CD4-positive, alpha-beta T cell (primary cell): ENCODE measurements around the gene HRH3. TPM values are rescaled to one million over a fixed set of nuclear protein-coding genes. Genes with fewer than 3 reads are reported as not detected.

Experiments
- ATAC-seq: fragments of 200-7000 bp; cut with Tn5 transposase; one replicate; pipeline ENCODE4 v1.10.0; 2022; ENCODE audit warnings: mild to moderate bottlenecking; ENCODE audit not compliant: poor library complexity
- CTCF ChIA-PET: fragments of 350-600 bp; sonication (Branson Sonifier 250); formaldehyde crosslinking; loops from one replicate; lab custom pipeline; 2021; ENCODE audit warnings: antibody characterized with exemption, inconsistent platforms; lab: Charles Lee
- POLR2A ChIA-PET: fragments of 350-600 bp; sonication (Branson Sonifier 250); formaldehyde crosslinking; loops from one replicate; lab custom pipeline; 2021; ENCODE audit warnings: antibody characterized with exemption, inconsistent platforms; lab: Charles Lee
- DNase-seq, 14 experiments: peaks; one replicate each; pipeline ENCODE4 v3.0.0-alpha.2; 2013 to 2020; ENCODE audit warnings: mixed read lengths in 2 of 14
- H3K27ac ChIP-seq, 2 donors: one replicate each; pipeline versions ENCODE4 v1.5.1 to v1.7.0; 2013; ENCODE audit warnings: low read length in 2 of 2, low read depth in 1 of 2, mild to moderate bottlenecking in 1 of 2
- H3K27me3 ChIP-seq, 2 experiments: 1 replicate in 1 of 2; 2 replicates in 1 of 2; pipeline versions ENCODE4 v1.6.1 to v1.7.0; 2013; ENCODE audit warnings: low read length in 2 of 2, control low read depth in 1 of 2, mild to moderate bottlenecking in 1 of 2, moderate library complexity in 1 of 2; ENCODE audit not compliant: insufficient read depth in 2 of 2, control insufficient read depth in 1 of 2
- H3K36me3 ChIP-seq: one replicate; pipeline ENCODE4 v1.6.1; 2013; ENCODE audit warnings: low read length, control low read depth; ENCODE audit not compliant: insufficient read depth
- H3K4me1 ChIP-seq: one replicate; pipeline ENCODE4 v1.6.1; 2013; ENCODE audit warnings: low read length, control low read depth; ENCODE audit not compliant: insufficient read depth
- H3K4me3 ChIP-seq: one replicate; pipeline ENCODE4 v1.5.1; 2013; ENCODE audit warnings: mild to moderate bottlenecking, low read length, moderate library complexity
- H3K9me3 ChIP-seq, 2 experiments: 1 replicate in 1 of 2; 2 replicates in 1 of 2; pipeline versions ENCODE4 v1.6.1 to v1.7.0; 2013; ENCODE audit warnings: low read length in 2 of 2, mild to moderate bottlenecking in 2 of 2, control low read depth in 1 of 2, moderate library complexity in 1 of 2; ENCODE audit not compliant: control insufficient read depth in 1 of 2, insufficient read depth in 1 of 2
- H3K27ac Mint-ChIP-seq: one replicate; pipeline ENCODE4 v1.8.0; 2020; ENCODE audit warnings: mixed read lengths
- H3K27me3 Mint-ChIP-seq: one replicate; pipeline ENCODE4 v1.8.0; 2021; ENCODE audit warnings: mixed read lengths
- H3K36me3 Mint-ChIP-seq: one replicate; pipeline ENCODE4 v1.8.0; 2021; ENCODE audit warnings: low read depth, mixed read lengths
- H3K4me1 Mint-ChIP-seq: one replicate; pipeline ENCODE4 v1.8.0; 2021; ENCODE audit warnings: low read depth, mixed read lengths
- H3K4me3 Mint-ChIP-seq: one replicate; pipeline ENCODE4 v1.8.0; 2020; ENCODE audit warnings: mild to moderate bottlenecking, mixed read lengths
- H3K9me3 Mint-ChIP-seq: one replicate; pipeline ENCODE4 v1.8.0; 2020; ENCODE audit warnings: mixed read lengths
- intact Hi-C, 2 experiments: fragments of 100-400 bp; cut with DNase I in 1 of 2; cut with micrococcal nuclease in 1 of 2; formaldehyde crosslinking; loops; one replicate each; pipeline versions ENCODE4 v1.15.1 to v1.9.0; 2023 to 2025; cut with DNase I, micrococcal nuclease
- total RNA-seq, 174 experiments: library from RNA in 2 of 174; stranded (reverse) in 2 of 174; gene quantifications; one replicate each; pipeline ENCODE4 v1.2.3 and lab custom pipeline; 2021 to 2026
- TF ChIP-seq, protein P1 (sequence below): fragments of 200-600 bp; IDR thresholded peaks from one replicate; pipeline ENCODE4 v1.8.0; 2022; ENCODE audit warnings: antibody characterized with exemption, mild to moderate bottlenecking

The HRH3 gene
- total RNA-seq, 2 experiments from 2014 or later = not detected

DNA sequence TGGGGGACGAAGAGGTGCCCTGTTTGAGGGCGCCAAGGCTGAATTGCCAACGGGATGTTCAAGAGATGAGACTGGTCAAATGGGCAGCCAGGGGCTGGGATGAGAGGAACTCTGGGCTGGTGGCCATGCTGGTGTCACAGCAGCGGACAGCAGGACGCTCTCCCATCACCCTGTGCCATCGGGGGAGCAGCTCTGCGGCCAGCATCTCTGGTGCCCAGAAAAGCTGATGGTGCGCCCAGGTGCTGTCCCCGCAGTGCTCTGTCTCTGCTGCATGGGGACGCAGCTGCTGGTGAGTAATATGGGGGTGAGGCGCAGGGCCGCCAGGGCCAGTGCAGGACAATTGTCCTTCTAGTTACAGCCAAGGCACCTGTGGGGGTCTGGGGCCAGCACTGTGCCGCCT is 4.9 kb upstream of the HRH3 start:
- H3K4me1 ChIP-seq = peaks cover 8% of the 10 kb centered on the region
- DNase-seq = no peak
- POLR2A ChIA-PET = no interaction called here
- no peak overlapping the region for H3K4me3 Mint-ChIP-seq
- no peak overlapping the region for H3K27ac ChIP-seq
- no peaks in the 10 kb centered on the region for H3K36me3 Mint-ChIP-seq
- H3K4me3 ChIP-seq = no peak overlapping the region
- H3K27me3 Mint-ChIP-seq = peaks cover 45% of the 10 kb centered on the region
- peaks cover 0 to 33% of the 10 kb centered on the region in 2 experiments for H3K9me3 ChIP-seq
- intact Hi-C loops = no loop called here
- no peaks in the 10 kb centered on the region for H3K9me3 Mint-ChIP-seq
- peaks cover 34 to 36% of the 10 kb centered on the region in 2 experiments for H3K27me3 ChIP-seq
- ATAC-seq = no peak
- H3K4me1 Mint-ChIP-seq = no peaks in the 10 kb centered on the region
- H3K36me3 ChIP-seq = no peaks in the 10 kb centered on the region
- TF ChIP-seq, protein P1, sequence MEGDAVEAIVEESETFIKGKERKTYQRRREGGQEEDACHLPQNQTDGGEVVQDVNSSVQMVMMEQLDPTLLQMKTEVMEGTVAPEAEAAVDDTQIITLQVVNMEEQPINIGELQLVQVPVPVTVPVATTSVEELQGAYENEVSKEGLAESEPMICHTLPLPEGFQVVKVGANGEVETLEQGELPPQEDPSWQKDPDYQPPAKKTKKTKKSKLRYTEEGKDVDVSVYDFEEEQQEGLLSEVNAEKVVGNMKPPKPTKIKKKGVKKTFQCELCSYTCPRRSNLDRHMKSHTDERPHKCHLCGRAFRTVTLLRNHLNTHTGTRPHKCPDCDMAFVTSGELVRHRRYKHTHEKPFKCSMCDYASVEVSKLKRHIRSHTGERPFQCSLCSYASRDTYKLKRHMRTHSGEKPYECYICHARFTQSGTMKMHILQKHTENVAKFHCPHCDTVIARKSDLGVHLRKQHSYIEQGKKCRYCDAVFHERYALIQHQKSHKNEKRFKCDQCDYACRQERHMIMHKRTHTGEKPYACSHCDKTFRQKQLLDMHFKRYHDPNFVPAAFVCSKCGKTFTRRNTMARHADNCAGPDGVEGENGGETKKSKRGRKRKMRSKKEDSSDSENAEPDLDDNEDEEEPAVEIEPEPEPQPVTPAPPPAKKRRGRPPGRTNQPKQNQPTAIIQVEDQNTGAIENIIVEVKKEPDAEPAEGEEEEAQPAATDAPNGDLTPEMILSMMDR = no peak
- H3K27ac Mint-ChIP-seq = no peak overlapping the region
- CTCF ChIA-PET = no interaction called here

DNA sequence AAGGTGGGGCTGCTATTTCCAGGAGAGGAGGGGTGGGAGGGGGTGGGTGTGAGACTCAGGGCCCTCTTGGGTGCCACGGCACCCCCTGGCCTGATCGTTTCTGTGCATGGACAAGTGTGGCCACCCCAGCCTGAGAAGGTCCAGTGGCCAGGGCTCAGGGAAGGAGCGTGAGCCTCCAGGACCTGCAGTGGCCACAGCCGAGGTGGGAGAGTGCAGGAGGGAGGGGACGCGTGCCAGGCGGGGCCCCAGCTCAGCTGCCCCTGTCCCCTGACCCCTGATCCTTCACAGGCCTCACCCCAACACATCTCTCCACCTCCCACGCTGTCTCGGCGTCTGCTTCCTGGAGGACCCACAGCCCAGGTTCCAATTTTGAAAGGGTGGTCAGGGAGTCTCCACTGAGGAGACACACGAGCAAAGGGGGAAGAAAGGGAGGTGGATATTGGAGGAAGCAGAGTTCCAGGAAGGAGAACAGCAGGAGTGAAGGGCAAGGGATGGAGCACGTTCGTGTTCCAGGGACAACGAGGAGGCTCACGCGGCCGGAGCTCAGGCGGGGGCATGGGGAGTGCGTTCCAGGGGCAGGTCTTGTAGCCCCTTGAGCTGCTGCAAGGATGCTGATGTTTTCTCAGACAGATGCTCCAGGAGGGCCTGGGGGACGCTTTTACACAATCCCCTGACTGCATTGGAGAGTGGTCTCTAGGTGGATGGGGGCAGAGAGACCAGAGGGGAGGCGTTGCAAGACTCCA is 4.2 kb upstream of the HRH3 start:
- no peaks in the 10 kb centered on the region for H3K36me3 Mint-ChIP-seq
- Histone ChIP-seq H3K36me3 (no peaks in the 10 kb centered on the region), H3K27me3 (peaks cover 37 to 40% of the 10 kb centered on the region in 2 experiments), H3K27ac (no peak overlapping the region), H3K4me3 (no peak overlapping the region), H3K9me3 (peaks cover 0 to 33% of the 10 kb centered on the region in 2 experiments), H3K4me1 (peaks cover 12% of the 10 kb centered on the region)
- H3K4me1 Mint-ChIP-seq = no peaks in the 10 kb centered on the region
- ATAC-seq (no peak), DNase-seq (no peak)
- H3K27ac Mint-ChIP-seq = no peak overlapping the region
- TF ChIP-seq, protein P1 = no peak
- ChIA-PET POLR2A (no interaction called here), CTCF (no interaction called here)
- H3K9me3 Mint-ChIP-seq = no peaks in the 10 kb centered on the region
- intact Hi-C loops = no loop called here
- peaks cover 46% of the 10 kb centered on the region for H3K27me3 Mint-ChIP-seq
- no peak overlapping the region for H3K4me3 Mint-ChIP-seq

DNA sequence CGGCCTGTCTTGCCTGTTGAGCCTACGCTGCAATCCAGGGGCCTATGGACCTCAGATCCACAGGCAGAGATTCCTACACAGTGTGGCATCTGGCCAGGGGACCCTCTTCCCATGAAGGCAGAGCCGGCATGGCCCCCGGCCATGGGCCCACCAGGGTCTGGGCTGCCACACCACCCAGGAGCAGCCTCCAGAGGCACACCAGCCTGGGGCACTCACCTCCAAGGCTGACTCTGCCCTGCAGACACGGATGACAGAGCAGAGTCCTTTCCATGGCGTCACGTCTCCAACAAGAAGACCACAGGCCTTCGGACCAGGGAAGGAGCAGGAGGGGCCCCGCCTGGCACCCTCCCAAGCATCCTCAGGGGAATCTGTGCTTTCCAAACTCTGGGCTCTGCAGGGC is 3.5 kb upstream of the HRH3 start:
- no peaks in the 10 kb centered on the region for H3K36me3 ChIP-seq
- no peaks in the 10 kb centered on the region for H3K36me3 Mint-ChIP-seq
- H3K27ac Mint-ChIP-seq = no peak overlapping the region
- H3K9me3 Mint-ChIP-seq = no peaks in the 10 kb centered on the region
- CTCF ChIA-PET = no interaction called here
- no peak overlapping the region for H3K4me3 ChIP-seq
- ATAC-seq (no peak), DNase-seq (no peak)
- no peaks in the 10 kb centered on the region for H3K4me1 Mint-ChIP-seq
- peaks cover 43 to 47% of the 10 kb centered on the region in 2 experiments for H3K27me3 ChIP-seq
- peaks cover 0 to 33% of the 10 kb centered on the region in 2 experiments for H3K9me3 ChIP-seq
- no peak overlapping the region for H3K27ac ChIP-seq
- no peak overlapping the region for H3K4me3 Mint-ChIP-seq
- POLR2A ChIA-PET = no interaction called here
- intact Hi-C loops = no loop called here
- peaks cover 16% of the 10 kb centered on the region for H3K4me1 ChIP-seq
- TF ChIP-seq, protein P1 = no peak
- peaks cover 50% of the 10 kb centered on the region for H3K27me3 Mint-ChIP-seq
